HCT116 (cell line): ENCODE measurements around the gene TENT5D. TPM values are rescaled to one million over a fixed set of nuclear protein-coding genes. Genes with fewer than 3 reads are reported as not detected.
"Not testable (repeated sequence)": the region's sequence is repeated elsewhere in the genome, so short reads cannot be mapped to it uniquely, and the experiment has no call there.

Experiments used
- ATAC-seq: fragments of 200-7000 bp; cut with Tn5 transposase; 2 replicates; pipeline ENCODE4 v1.9.1; 2020; ENCODE audit warnings: mild to moderate bottlenecking, moderate library complexity
- BruUV-seq: library from RNA; stranded (reverse); fragments of 400-500 nt; replicated peaks from 2 replicates; lab custom pipeline; 2021; lab: Mats Ljungman, UMichigan
- CTCF ChIA-PET: fragments of 300-600 bp; sonication (Branson Sonifier 250); formaldehyde crosslinking; loops from one replicate; lab custom pipeline; 2021; ENCODE audit warnings: antibody characterized with exemption; lab: Charles Lee
- POLR2A ChIA-PET: fragments of 300-600, 350-600 bp; sonication (Branson Sonifier 250); formaldehyde crosslinking; loops from one replicate; lab custom pipeline; 2021; ENCODE audit warnings: antibody characterized with exemption; lab: Charles Lee
- RAD21 ChIA-PET, 2 experiments: fragments of 300-600 bp; sonication (Branson Sonifier 250); formaldehyde crosslinking; loops; one replicate each; lab custom pipeline; 2023; ENCODE audit warnings: low total read pairs in 2 of 2; ENCODE audit not compliant: uncharacterized antibody in 2 of 2, unreplicated experiment in 2 of 2, low non-redundant PET in 1 of 2; lab: Charles Lee
- DNase-seq: peaks from one replicate; pipeline ENCODE4 v3.0.0-alpha.2; 2010; ENCODE audit warnings: low read depth, low spot score
- H2AFZ ChIP-seq: fragments of 200-600 bp; shearing (Covaris generic), sonication (generic); 2 replicates; pipeline ENCODE4 v1.6.1; 2017; ENCODE audit warnings: low read depth, mixed run types, mixed read lengths, antibody characterized with exemption, low read length; ENCODE audit not compliant: poor library complexity, severe bottlenecking
- H3K27ac ChIP-seq: 2 replicates; pipeline ENCODE4 v1.5.1; 2012; ENCODE audit warnings: low read depth, low read length
- H3K27me3 ChIP-seq: fragments of 200-600 bp; sonication (generic); 2 replicates; pipeline ENCODE4 v1.6.1; 2016; ENCODE audit warnings: mixed run types, low read length, mixed read lengths; ENCODE audit not compliant: insufficient read depth
- H3K36me3 ChIP-seq, 2 experiments: fragments of 200-500 bp in 1 of 2; fragments of 200-600 bp in 1 of 2; sonication (Bioruptor generic) in 1 of 2; sonication (generic) in 1 of 2; 2 replicates each; pipeline versions ENCODE4 v1.5.1 to v1.6.1; 2014 to 2016; ENCODE audit warnings: low read length in 2 of 2, inconsistent platforms in 1 of 2, mixed read lengths in 1 of 2, mixed run types in 1 of 2; ENCODE audit not compliant: insufficient read depth in 2 of 2, control insufficient read depth in 1 of 2
- H3K4me1 ChIP-seq, 2 experiments: fragments of 200-600 bp in 1 of 2; sonication (generic) in 1 of 2; 2 replicates each; pipeline versions ENCODE4 v1.5.1 to v1.6.1; 2012 to 2017; ENCODE audit warnings: low read length in 2 of 2, inconsistent platforms in 1 of 2, mild to moderate bottlenecking in 1 of 2, mixed read lengths in 1 of 2, mixed run types in 1 of 2, moderate library complexity in 1 of 2; ENCODE audit not compliant: insufficient read depth in 2 of 2, control insufficient read depth in 1 of 2
- H3K4me2 ChIP-seq: fragments of 200-600 bp; sonication (generic); 2 replicates; pipeline ENCODE4 v1.6.1; 2017; ENCODE audit warnings: mixed run types, low read length, mixed read lengths
- H3K4me3 ChIP-seq, 2 experiments: fragments of 200-600 bp in 1 of 2; sonication (generic) in 1 of 2; replicated peaks in 1 of 2; 2 replicates each; pipeline ENCODE4 v1.5.1; 2011 to 2016; ENCODE audit warnings: low read length in 2 of 2, control low read depth in 1 of 2, low read depth in 1 of 2, mild to moderate bottlenecking in 1 of 2, mixed read lengths in 1 of 2, mixed run types in 1 of 2
- H3K79me2 ChIP-seq: fragments of 200-600 bp; sonication (generic); 2 replicates; pipeline ENCODE4 v1.6.1; 2017; ENCODE audit warnings: mild to moderate bottlenecking, mixed run types, low read length, moderate library complexity, mixed read lengths; ENCODE audit not compliant: insufficient read depth
- H3K9ac ChIP-seq: fragments of 200-600 bp; sonication (generic); 2 replicates; pipeline ENCODE4 v1.6.1; 2016; ENCODE audit warnings: low read length, mixed read lengths
- H3K9me2 ChIP-seq: fragments of 200-600 bp; sonication (generic), shearing (Covaris generic); 2 replicates; pipeline ENCODE4 v1.6.1; 2017; ENCODE audit warnings: mixed run types, mild to moderate bottlenecking, moderate library complexity; ENCODE audit not compliant: insufficient read depth
- H3K9me3 ChIP-seq, 2 experiments: fragments of 200-500 bp in 1 of 2; fragments of 200-600 bp in 1 of 2; sonication (Bioruptor generic) in 1 of 2; sonication (generic) in 1 of 2; 2 replicates each; pipeline ENCODE4 v1.6.1; 2014 to 2017; ENCODE audit warnings: low read length in 2 of 2, mixed read lengths in 2 of 2, inconsistent platforms in 1 of 2, low read depth in 1 of 2, mild to moderate bottlenecking in 1 of 2, mixed run types in 1 of 2, moderate library complexity in 1 of 2; ENCODE audit not compliant: control insufficient read depth in 1 of 2, insufficient read depth in 1 of 2
- H4K20me1 ChIP-seq: fragments of 200-600 bp; sonication (generic), shearing (Covaris generic); 2 replicates; pipeline ENCODE4 v1.6.1; 2017; ENCODE audit warnings: mixed run types, mild to moderate bottlenecking, moderate library complexity; ENCODE audit not compliant: insufficient read depth
- CBX3 ChIP-seq: IDR thresholded peaks from 2 replicates; pipeline ENCODE4 v1.6.1; 2012; ENCODE audit warnings: low read depth
- CEBPB ChIP-seq: IDR thresholded peaks from 2 replicates; pipeline ENCODE4 v1.6.1; 2012; ENCODE audit warnings: low read depth
- EZH2 ChIP-seq: fragments of 200-600 bp; sonication (generic); IDR thresholded peaks from 2 replicates; pipeline ENCODE4 v1.6.1; 2017; ENCODE audit warnings: antibody characterized with exemption, mixed run types
- RAD21 ChIP-seq: IDR thresholded peaks from 2 replicates; pipeline ENCODE4 v1.6.1; 2012; ENCODE audit warnings: low read depth, mild to moderate bottlenecking
- REST ChIP-seq: IDR thresholded peaks from 2 replicates; pipeline ENCODE4 v1.6.1; 2012; ENCODE audit warnings: low read depth
- SIN3A ChIP-seq: IDR thresholded peaks from 2 replicates; pipeline ENCODE4 v1.6.1; 2012; ENCODE audit warnings: low read depth
- SP1 ChIP-seq: IDR thresholded peaks from 2 replicates; pipeline ENCODE4 v1.6.1; 2012; ENCODE audit warnings: low read depth
- SRF ChIP-seq: IDR thresholded peaks from 2 replicates; pipeline ENCODE4 v1.6.1; 2012; ENCODE audit warnings: low read depth
- TCF7L2 ChIP-seq: IDR thresholded peaks from 2 replicates; pipeline ENCODE4 v1.7.0; 2011; ENCODE audit warnings: borderline replicate concordance, inconsistent platforms; ENCODE audit not compliant: insufficient read depth, insufficient read length; ENCODE audit errors: extremely low read depth
- ZNF274 ChIP-seq: fragments of 200-500 bp; sonication (Bioruptor generic); IDR thresholded peaks from 2 replicates; pipeline ENCODE4 v1.6.1; 2014; ENCODE audit warnings: mild to moderate bottlenecking, low read depth, low read length, inconsistent platforms
- intact Hi-C: fragments of 100-400 bp; cut with micrococcal nuclease; formaldehyde crosslinking; loops from 2 replicates; pipeline ENCODE4 v1.10.0; 2022
- total RNA-seq: library from RNA; stranded (reverse); gene quantifications from one replicate; pipeline ENCODE4 v1.2.1, GENCODE V29; 2021; ENCODE audit not compliant: unreplicated experiment
- TF ChIP-seq, protein P1 (sequence below): IDR thresholded peaks from 2 replicates; pipeline ENCODE4 v1.6.1; 2012
- TF ChIP-seq, protein P2 (sequence below): IDR thresholded peaks from 2 replicates; pipeline ENCODE4 v1.6.1; 2012

The TENT5D gene
- total RNA-seq, 1 experiment from 2014 or later: not detected

DNA sequence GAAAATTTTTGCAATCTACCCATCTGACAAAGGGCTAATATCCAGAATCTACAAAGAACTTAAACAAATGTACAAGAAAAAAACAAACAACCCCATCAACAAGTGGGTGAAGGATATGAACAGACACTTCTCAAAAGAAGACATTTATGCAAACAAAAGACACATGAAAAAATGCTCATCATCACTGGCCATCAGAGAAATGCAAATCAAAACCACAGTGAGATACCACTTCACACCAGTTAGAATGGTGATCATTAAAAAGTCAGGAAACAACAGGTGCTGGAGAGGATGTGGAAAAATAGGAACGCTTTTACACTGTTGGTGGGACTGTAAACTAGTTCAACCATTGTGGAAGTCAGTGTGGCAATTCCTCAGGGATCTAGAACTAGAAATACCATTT is 34.6 kb upstream of the TENT5D start:
- RAD21 ChIA-PET, H3K4me2 ChIP-seq, H3K9ac ChIP-seq, H3K27me3 ChIP-seq, CTCF ChIA-PET, intact Hi-C loops, BruUV-seq, H3K4me1 ChIP-seq, H3K9me3 ChIP-seq, POLR2A ChIA-PET, ATAC-seq, H3K9me2 ChIP-seq, DNase-seq, H3K27ac ChIP-seq, H3K4me3 ChIP-seq, H3K36me3 ChIP-seq, H3K79me2 ChIP-seq, H2AFZ ChIP-seq, H4K20me1 ChIP-seq: not testable (repeated sequence)

GRCh38 chrX:80388206-80388605 is 32.0 kb upstream of the TENT5D start:
- ATAC-seq: no peak
- Histone ChIP-seq H3K4me3 (no peak overlapping the region), H3K27me3 (no peaks in the 10 kb centered on the region), H3K79me2 (no peaks in the 10 kb centered on the region), H3K4me1 (no peaks in the 10 kb centered on the region), H2AFZ (no peak overlapping the region), H3K9ac (no peak overlapping the region), H3K36me3 (no peaks in the 10 kb centered on the region), H4K20me1 (no peaks in the 10 kb centered on the region), H3K4me2 (no peak overlapping the region), H3K9me3 (no peaks in the 10 kb centered on the region), H3K9me2 (no peaks in the 10 kb centered on the region), H3K27ac (no peak overlapping the region)
- BruUV-seq: no TSS peak
- ChIA-PET CTCF (no interaction called here), RAD21 (no interaction called here), POLR2A (no interaction called here)
- intact Hi-C loops: no loop called here
- no peak for TF ChIP-seq SP1
- no peak for TF ChIP-seq EZH2
- no peak for TF ChIP-seq TCF7L2
- no peak for TF ChIP-seq REST
- no peak for TF ChIP-seq CBX3
- TF ChIP-seq SRF: no peak
- no peak for TF ChIP-seq ZNF274
- TF ChIP-seq, protein P1, sequence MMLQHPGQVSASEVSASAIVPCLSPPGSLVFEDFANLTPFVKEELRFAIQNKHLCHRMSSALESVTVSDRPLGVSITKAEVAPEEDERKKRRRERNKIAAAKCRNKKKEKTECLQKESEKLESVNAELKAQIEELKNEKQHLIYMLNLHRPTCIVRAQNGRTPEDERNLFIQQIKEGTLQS: no peak
- TF ChIP-seq RAD21: no peak
- TF ChIP-seq CEBPB: no peak
- TF ChIP-seq SIN3A: no peak
- TF ChIP-seq, protein P2, sequence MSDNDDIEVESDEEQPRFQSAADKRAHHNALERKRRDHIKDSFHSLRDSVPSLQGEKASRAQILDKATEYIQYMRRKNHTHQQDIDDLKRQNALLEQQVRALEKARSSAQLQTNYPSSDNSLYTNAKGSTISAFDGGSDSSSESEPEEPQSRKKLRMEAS: no peak
- DNase-seq: no peak
